HepG2 (cell line): ENCODE measurements around the gene KCNK7. TPM values are rescaled to one million over a fixed set of nuclear protein-coding genes. Genes with fewer than 3 reads are reported as not detected.

Experiments used
- ARNT ChIP-seq: fragments of 450-650 bp; IDR thresholded peaks from 2 replicates; pipeline ENCODE4 v1.6.1; 2017
- BRD4 ChIP-seq: sonication (generic); formaldehyde crosslinking; IDR thresholded peaks from 2 replicates; pipeline ENCODE4 v1.4.0; 2020; ENCODE audit warnings: missing genetic modification reagents
- DPF2 ChIP-seq: sonication (generic); formaldehyde crosslinking; IDR thresholded peaks from 2 replicates; pipeline ENCODE4 v1.4.0; 2020; ENCODE audit warnings: mild to moderate bottlenecking, low read depth, missing genetic modification reagents, borderline replicate concordance
- GFI1 ChIP-seq: sonication (generic); formaldehyde crosslinking; IDR thresholded peaks from 2 replicates; pipeline ENCODE4 v1.5.0; 2020; ENCODE audit warnings: missing genetic modification reagents, mild to moderate bottlenecking, borderline replicate concordance
- HNF4A ChIP-seq: sonication (generic); formaldehyde crosslinking; IDR thresholded peaks from 2 replicates; pipeline ENCODE4 v1.4.0; 2020; ENCODE audit warnings: missing genetic modification reagents
- MBNL3 ChIP-seq: fragments of 250-450 bp; sonication (Bioruptor Pico); conservative IDR thresholded peaks from 2 replicates; pipeline ENCODE4 v1.8.0; 2022; ENCODE audit warnings: mild to moderate bottlenecking, inconsistent platforms
- MTF1 ChIP-seq: sonication (generic); formaldehyde crosslinking; IDR thresholded peaks from 2 replicates; pipeline ENCODE4 v1.5.0; 2020; ENCODE audit warnings: missing genetic modification reagents
- NCOA5 ChIP-seq: sonication (generic); formaldehyde crosslinking; IDR thresholded peaks from 2 replicates; pipeline ENCODE4 v1.4.0; 2020; ENCODE audit warnings: missing genetic modification reagents
- NFRKB ChIP-seq: fragments of 450-650 bp; IDR thresholded peaks from 2 replicates; pipeline ENCODE4 v1.6.1; 2017
- NR2F1 ChIP-seq, 2 experiments: fragments of 450-650 bp in 1 of 2; formaldehyde crosslinking in 1 of 2; IDR thresholded peaks; 2 replicates each; pipeline versions ENCODE4 v1.5.0 to v1.6.1; 2016 to 2020; ENCODE audit warnings: mild to moderate bottlenecking in 1 of 2, missing compliant biosample characterization in 1 of 2, missing genetic modification reagents in 1 of 2, moderate library complexity in 1 of 2
- NR2F2 ChIP-seq: IDR thresholded peaks from 2 replicates; pipeline ENCODE4 v1.6.1; 2012; ENCODE audit warnings: low read depth, inconsistent platforms, borderline replicate concordance
- RBM39 ChIP-seq: fragments of 200-400 bp; formaldehyde crosslinking; IDR thresholded peaks from one replicate; pipeline ENCODE4 v1.6.1; 2018; ENCODE audit warnings: antibody characterized with exemption, mild to moderate bottlenecking, low read depth, low read length; ENCODE audit not compliant: poor library complexity, severe bottlenecking
- SNRNP70 ChIP-seq: fragments of 200-400 bp; formaldehyde crosslinking; IDR thresholded peaks from 2 replicates; pipeline ENCODE4 v1.6.1; 2017; ENCODE audit warnings: mild to moderate bottlenecking, low read depth, low read length, moderate library complexity
- THAP11 ChIP-seq: IDR thresholded peaks from 2 replicates; pipeline ENCODE4 v1.6.1; 2016; ENCODE audit warnings: missing biosample characterization, missing genetic modification reagents
- ZBTB42 ChIP-seq: sonication (generic); formaldehyde crosslinking; IDR thresholded peaks from 2 replicates; pipeline ENCODE4 v1.5.0; 2020; ENCODE audit warnings: mild to moderate bottlenecking, missing genetic modification reagents
- ZNF232 ChIP-seq: sonication (generic); formaldehyde crosslinking; IDR thresholded peaks from 2 replicates; pipeline ENCODE4 v1.4.0; 2020; ENCODE audit warnings: missing genetic modification reagents, borderline replicate concordance
- ZNF24 ChIP-seq: fragments of 450-650 bp; IDR thresholded peaks from 2 replicates; pipeline ENCODE4 v1.6.1; 2017; ENCODE audit warnings: antibody characterized with exemption, mild to moderate bottlenecking
- ZNF251 ChIP-seq: sonication (generic); formaldehyde crosslinking; IDR thresholded peaks from 2 replicates; pipeline ENCODE4 v1.9.0; 2021; ENCODE audit warnings: mild to moderate bottlenecking, missing genetic modification reagents
- ZNF30 ChIP-seq: sonication (generic); formaldehyde crosslinking; IDR thresholded peaks from 2 replicates; pipeline ENCODE4 v1.5.0; 2020; ENCODE audit warnings: mild to moderate bottlenecking, missing genetic modification reagents
- ZNF33B ChIP-seq: sonication (generic); formaldehyde crosslinking; IDR thresholded peaks from 2 replicates; pipeline ENCODE4 v1.5.1; 2020; ENCODE audit warnings: mild to moderate bottlenecking, missing genetic modification reagents
- ZNF652 ChIP-seq: IDR thresholded peaks from 2 replicates; pipeline ENCODE4 v1.6.1; 2016; ENCODE audit warnings: low read depth, borderline replicate concordance
- ZNF761 ChIP-seq: sonication (generic); formaldehyde crosslinking; conservative IDR thresholded peaks from 2 replicates; pipeline ENCODE4 v1.4.0; 2020; ENCODE audit warnings: mild to moderate bottlenecking, missing genetic modification reagents
- ZNF781 ChIP-seq: sonication (generic); formaldehyde crosslinking; IDR thresholded peaks from 2 replicates; pipeline ENCODE4 v1.5.1; 2020; ENCODE audit warnings: borderline replicate concordance, mild to moderate bottlenecking, missing genetic modification reagents; ENCODE audit errors: not compliant biosample characterization
- ZNF788 ChIP-seq: sonication (generic); formaldehyde crosslinking; IDR thresholded peaks from 2 replicates; pipeline ENCODE4 v1.5.0; 2020; ENCODE audit warnings: mild to moderate bottlenecking, missing genetic modification reagents, borderline replicate concordance
- ZSCAN29 ChIP-seq: sonication (generic); formaldehyde crosslinking; conservative IDR thresholded peaks from 2 replicates; pipeline ENCODE4 v1.4.0; 2020; ENCODE audit warnings: mild to moderate bottlenecking, missing genetic modification reagents
- polyA plus RNA-seq, 8 experiments: library from polyadenylated mRNA; depleted of rRNA in 3 of 8; stranded (reverse) in 7 of 8; unstranded in 1 of 8; fragments of >200 nt; fragmentation: Illumina TruSeq in 4 of 8; extraction: Trizol in 4 of 8; gene quantifications; 2 replicates each; pipeline versions ENCODE4 v1.2.1 to v1.2.3, GENCODE V29; 2011 to 2016; ENCODE audit warnings: low read depth in 4 of 8, missing spikeins in 1 of 8, mixed read lengths in 1 of 8; ENCODE audit not compliant: insufficient read depth in 1 of 8
- total RNA-seq, 5 experiments: library from RNA; depleted of rRNA; stranded (reverse); fragments of >200 nt; fragmentation: Illumina TruSeq; extraction: Trizol; gene quantifications; 2 replicates each; pipeline ENCODE4 v1.2.3, GENCODE V29; 2016; ENCODE audit warnings: low read depth in 1 of 5
- TF ChIP-seq, protein P1 (sequence below): sonication (generic); formaldehyde crosslinking; IDR thresholded peaks from 2 replicates; pipeline ENCODE4 v1.5.1; 2020; ENCODE audit warnings: missing genetic modification reagents, mild to moderate bottlenecking, borderline replicate concordance
- TF ChIP-seq, protein P2 (sequence below): sonication (generic); formaldehyde crosslinking; IDR thresholded peaks from 2 replicates; pipeline ENCODE4 v1.5.1; 2020; ENCODE audit warnings: missing genetic modification reagents, mild to moderate bottlenecking, borderline replicate concordance
- TF ChIP-seq, protein P3 (sequence below): sonication (generic); formaldehyde crosslinking; IDR thresholded peaks from 2 replicates; pipeline ENCODE4 v1.4.0; 2020; ENCODE audit warnings: mild to moderate bottlenecking, missing genetic modification reagents
- TF ChIP-seq, protein P4 (sequence below): IDR thresholded peaks from 2 replicates; pipeline ENCODE4 v1.6.1; 2018; ENCODE audit warnings: missing genetic modification reagents, mild to moderate bottlenecking, missing compliant biosample characterization

Gene KCNK7
- total and polyA plus RNA-seq, 2 of the 13 experiments (the other 11 are each of a cell fraction or from before 2014, with no cell fraction given): 0.11 TPM; not detected in 1

DNA sequence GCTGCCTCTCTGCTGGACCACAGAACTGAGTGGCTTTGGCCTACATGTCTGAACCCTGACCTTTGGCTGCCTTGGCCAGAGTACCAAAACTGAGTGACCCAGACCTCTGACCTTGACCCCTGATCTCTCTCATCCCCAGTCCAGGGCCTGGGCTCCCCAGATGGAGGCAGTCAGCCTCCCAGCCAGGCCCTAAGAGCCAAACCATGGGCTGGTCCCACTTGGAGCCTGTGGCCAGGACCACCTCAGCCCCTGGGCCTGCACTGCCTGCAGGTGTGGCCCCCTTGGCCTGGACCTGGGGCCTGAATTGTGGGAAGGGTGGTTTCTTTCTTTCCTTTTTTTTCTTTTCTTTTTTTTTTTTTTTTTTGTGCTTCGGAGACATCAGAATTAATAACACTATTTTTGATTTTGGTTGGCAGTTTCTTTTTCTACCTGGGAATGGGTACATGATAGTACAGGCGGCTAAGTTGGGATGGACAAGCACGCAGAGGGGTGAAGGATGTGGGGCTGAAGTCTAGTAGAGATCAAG lies 41.5 kb upstream of the KCNK7 start (continued):
- TF ChIP-seq SNRNP70: no peak
- no peak for TF ChIP-seq ZNF24
- TF ChIP-seq DPF2 (CRISPR knock-in tag): no peak
- TF ChIP-seq, protein P1, sequence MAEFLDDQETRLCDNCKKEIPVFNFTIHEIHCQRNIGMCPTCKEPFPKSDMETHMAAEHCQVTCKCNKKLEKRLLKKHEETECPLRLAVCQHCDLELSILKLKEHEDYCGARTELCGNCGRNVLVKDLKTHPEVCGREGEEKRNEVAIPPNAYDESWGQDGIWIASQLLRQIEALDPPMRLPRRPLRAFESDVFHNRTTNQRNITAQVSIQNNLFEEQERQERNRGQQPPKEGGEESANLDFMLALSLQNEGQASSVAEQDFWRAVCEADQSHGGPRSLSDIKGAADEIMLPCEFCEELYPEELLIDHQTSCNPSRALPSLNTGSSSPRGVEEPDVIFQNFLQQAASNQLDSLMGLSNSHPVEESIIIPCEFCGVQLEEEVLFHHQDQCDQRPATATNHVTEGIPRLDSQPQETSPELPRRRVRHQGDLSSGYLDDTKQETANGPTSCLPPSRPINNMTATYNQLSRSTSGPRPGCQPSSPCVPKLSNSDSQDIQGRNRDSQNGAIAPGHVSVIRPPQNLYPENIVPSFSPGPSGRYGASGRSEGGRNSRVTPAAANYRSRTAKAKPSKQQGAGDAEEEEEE (CRISPR knock-in tag): no peak
- no peak for TF ChIP-seq NCOA5 (CRISPR knock-in tag)
- TF ChIP-seq ZNF232 (CRISPR knock-in tag): no peak
- no peak for TF ChIP-seq ZNF33B
- 0 out of 2 replicates have a peak, but pooled peaks have one; percentile 51 for TF ChIP-seq NR2F2
- no peak for TF ChIP-seq ARNT
- TF ChIP-seq MBNL3: no peak
- no peak for TF ChIP-seq THAP11 (CRISPR knock-in tag)
- TF ChIP-seq, protein P2, sequence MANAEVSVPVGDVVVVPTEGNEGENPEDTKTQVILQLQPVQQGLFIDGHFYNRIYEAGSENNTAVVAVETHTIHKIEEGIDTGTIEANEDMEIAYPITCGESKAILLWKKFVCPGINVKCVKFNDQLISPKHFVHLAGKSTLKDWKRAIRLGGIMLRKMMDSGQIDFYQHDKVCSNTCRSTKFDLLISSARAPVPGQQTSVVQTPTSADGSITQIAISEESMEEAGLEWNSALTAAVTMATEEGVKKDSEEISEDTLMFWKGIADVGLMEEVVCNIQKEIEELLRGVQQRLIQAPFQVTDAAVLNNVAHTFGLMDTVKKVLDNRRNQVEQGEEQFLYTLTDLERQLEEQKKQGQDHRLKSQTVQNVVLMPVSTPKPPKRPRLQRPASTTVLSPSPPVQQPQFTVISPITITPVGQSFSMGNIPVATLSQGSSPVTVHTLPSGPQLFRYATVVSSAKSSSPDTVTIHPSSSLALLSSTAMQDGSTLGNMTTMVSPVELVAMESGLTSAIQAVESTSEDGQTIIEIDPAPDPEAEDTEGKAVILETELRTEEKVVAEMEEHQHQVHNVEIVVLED (CRISPR knock-in tag): no peak
- TF ChIP-seq ZNF30 (CRISPR knock-in tag): no peak
- TF ChIP-seq GFI1 (CRISPR knock-in tag): no peak
- TF ChIP-seq ZNF781 (CRISPR knock-in tag): no peak
- 0 out of 2 replicates have a peak, but pooled peaks have one; percentile 4 for TF ChIP-seq ZNF788 (CRISPR knock-in tag)
- TF ChIP-seq ZNF652 (CRISPR knock-in tag): no peak
- TF ChIP-seq BRD4 (CRISPR knock-in tag): no peak
- no peak for TF ChIP-seq RBM39
- TF ChIP-seq MTF1 (CRISPR knock-in tag): no peak
- TF ChIP-seq, protein P3, sequence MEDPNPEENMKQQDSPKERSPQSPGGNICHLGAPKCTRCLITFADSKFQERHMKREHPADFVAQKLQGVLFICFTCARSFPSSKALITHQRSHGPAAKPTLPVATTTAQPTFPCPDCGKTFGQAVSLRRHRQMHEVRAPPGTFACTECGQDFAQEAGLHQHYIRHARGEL (CRISPR knock-in tag): no peak
- peak in 1 of 2 experiments; percentile 59; a peak in 1 of 4 replicates for TF ChIP-seq NR2F1 (CRISPR knock-in tag; IDR thresholded peaks at IDR 0.05)
- no peak for TF ChIP-seq ZBTB42
- TF ChIP-seq ZNF251 (CRISPR knock-in tag): no peak
- peak; percentile 75 for TF ChIP-seq HNF4A
- no peak for TF ChIP-seq ZNF761 (CRISPR knock-in tag)
- no peak for TF ChIP-seq NFRKB
- TF ChIP-seq, protein P4, sequence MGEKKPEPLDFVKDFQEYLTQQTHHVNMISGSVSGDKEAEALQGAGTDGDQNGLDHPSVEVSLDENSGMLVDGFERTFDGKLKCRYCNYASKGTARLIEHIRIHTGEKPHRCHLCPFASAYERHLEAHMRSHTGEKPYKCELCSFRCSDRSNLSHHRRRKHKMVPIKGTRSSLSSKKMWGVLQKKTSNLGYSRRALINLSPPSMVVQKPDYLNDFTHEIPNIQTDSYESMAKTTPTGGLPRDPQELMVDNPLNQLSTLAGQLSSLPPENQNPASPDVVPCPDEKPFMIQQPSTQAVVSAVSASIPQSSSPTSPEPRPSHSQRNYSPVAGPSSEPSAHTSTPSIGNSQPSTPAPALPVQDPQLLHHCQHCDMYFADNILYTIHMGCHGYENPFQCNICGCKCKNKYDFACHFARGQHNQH (CRISPR knock-in tag): no peak
- no peak for TF ChIP-seq ZSCAN29 (CRISPR knock-in tag)
